SK-N-SH (cell line): ENCODE results near the gene GANC. TPM values are rescaled to one million over a fixed set of nuclear protein-coding genes. Genes with fewer than 3 reads are reported as not detected.

Source experiments
- CTCF ChIA-PET: fragments of 300-600, 350-600 bp; formaldehyde crosslinking; extraction: SDS; loops from one replicate; lab custom pipeline; 2021; lab: Yijun Ruan, JAX
- POLR2A ChIA-PET: fragments of 350-600 bp; sonication (Branson Sonifier 250); formaldehyde crosslinking; extraction: SDS; loops from one replicate; lab custom pipeline; 2020; ENCODE audit warnings: antibody characterized with exemption, inconsistent platforms; lab: Yijun Ruan, JAX
- DNase-seq: peaks from one replicate; pipeline ENCODE4 v3.0.0; 2012
- H2AFZ ChIP-seq: fragments of 200-600 bp; sonication (generic); 2 replicates; pipeline ENCODE4 v1.8.1; 2016; ENCODE audit warnings: antibody characterized with exemption, mild to moderate bottlenecking, low read depth
- H3F3A ChIP-seq: fragments of 200-600 bp; sonication (generic); replicated peaks from 2 replicates; pipeline ENCODE3; 2016; ENCODE audit warnings: antibody characterized with exemption, mild to moderate bottlenecking; ENCODE audit not compliant: insufficient read depth
- H3K27ac ChIP-seq, 2 experiments: fragments of 200-500 bp in 1 of 2; fragments of 200-600 bp in 1 of 2; sonication (Bioruptor generic) in 1 of 2; sonication (generic), shearing (Covaris generic) in 1 of 2; 2 replicates each; pipeline versions ENCODE4 v1.5.1 to v1.6.1; 2014 to 2016; ENCODE audit warnings: low read depth in 2 of 2, inconsistent platforms in 1 of 2, low read length in 1 of 2, mild to moderate bottlenecking in 1 of 2, mixed read lengths in 1 of 2
- H3K27me3 ChIP-seq: fragments of 200-600 bp; sonication (generic), shearing (Covaris generic); 2 replicates; pipeline ENCODE4 v1.6.1; 2016; ENCODE audit warnings: mixed run types; ENCODE audit not compliant: insufficient read depth
- H3K36me3 ChIP-seq, 2 experiments: fragments of 200-500 bp in 1 of 2; fragments of 200-600 bp in 1 of 2; sonication (Bioruptor generic) in 1 of 2; sonication (generic) in 1 of 2; replicated peaks in 1 of 2; 2 replicates each; pipeline versions ENCODE3 to v1.5.1; 2014 to 2016; ENCODE audit warnings: low read length in 1 of 2, mild to moderate bottlenecking in 1 of 2; ENCODE audit not compliant: insufficient read depth in 2 of 2, control insufficient read depth in 1 of 2
- H3K4me1 ChIP-seq, 2 experiments: fragments of 200-500 bp in 1 of 2; fragments of 200-600 bp in 1 of 2; sonication (Bioruptor generic) in 1 of 2; sonication (generic), shearing (Covaris generic) in 1 of 2; 2 replicates each; pipeline versions ENCODE4 v1.5.1 to v1.6.1; 2014 to 2016; ENCODE audit warnings: low read depth in 1 of 2, low read length in 1 of 2, mixed run types in 1 of 2; ENCODE audit not compliant: insufficient read depth in 2 of 2, control insufficient read depth in 1 of 2
- H3K4me2 ChIP-seq: fragments of 200-600 bp; sonication (generic), shearing (Covaris generic); 2 replicates; pipeline ENCODE4 v1.6.1; 2017; ENCODE audit warnings: mixed run types
- H3K4me3 ChIP-seq, 2 experiments: fragments of 200-500 bp in 1 of 2; fragments of 200-600 bp in 1 of 2; sonication (Bioruptor generic) in 1 of 2; sonication (generic), shearing (Covaris generic) in 1 of 2; 2 replicates each; pipeline versions ENCODE4 v1.5.1 to v1.8.1; 2014 to 2016; ENCODE audit warnings: low read depth in 2 of 2, inconsistent platforms in 1 of 2, low read length in 1 of 2, mild to moderate bottlenecking in 1 of 2, mixed read lengths in 1 of 2, moderate library complexity in 1 of 2
- H3K79me2 ChIP-seq: fragments of 200-600 bp; sonication (generic); 2 replicates; pipeline ENCODE4 v1.8.1; 2017; ENCODE audit warnings: mild to moderate bottlenecking; ENCODE audit not compliant: insufficient read depth
- H3K9ac ChIP-seq: fragments of 200-600 bp; sonication (generic); 2 replicates; pipeline ENCODE4 v1.6.1; 2017; ENCODE audit warnings: mixed run types
- H3K9me2 ChIP-seq: fragments of 200-600 bp; sonication (generic); 2 replicates; pipeline ENCODE4 v1.6.1; 2017; ENCODE audit warnings: mixed run types
- H3K9me3 ChIP-seq: fragments of 200-600 bp; sonication (generic); 2 replicates; pipeline ENCODE4 v1.6.1; 2017; ENCODE audit warnings: mixed run types, mild to moderate bottlenecking, moderate library complexity
- H4K20me1 ChIP-seq: fragments of 200-600 bp; sonication (generic); 2 replicates; pipeline ENCODE4 v1.6.1; 2017; ENCODE audit warnings: mild to moderate bottlenecking, mixed run types; ENCODE audit not compliant: insufficient read depth
- CHD2 ChIP-seq: fragments of 150-350 bp; IDR thresholded peaks from 2 replicates; pipeline ENCODE4 v1.6.1; 2018; ENCODE audit warnings: low read length; ENCODE audit not compliant: partially characterized antibody
- ELF1 ChIP-seq: IDR thresholded peaks from 2 replicates; pipeline ENCODE4 v1.4.0; 2012
- EP300 ChIP-seq, 2 experiments: IDR thresholded peaks; 2 replicates each; pipeline versions ENCODE4 v1.4.0 to v1.6.1; 2012; ENCODE audit warnings: borderline replicate concordance in 1 of 2, low read depth in 1 of 2, low read length in 1 of 2
- EZH2phosphoT487 ChIP-seq: fragments of 200-600 bp; sonication (generic); IDR thresholded peaks from 2 replicates; pipeline ENCODE4 v1.6.1; 2017; ENCODE audit warnings: low read depth, mixed run types, mild to moderate bottlenecking, antibody characterized with exemption, moderate library complexity, borderline replicate concordance
- FOSL2 ChIP-seq: IDR thresholded peaks from 2 replicates; pipeline ENCODE4 v1.4.0; 2012; ENCODE audit warnings: low read depth, mild to moderate bottlenecking, moderate library complexity, borderline replicate concordance
- FOXJ3 ChIP-seq: sonication (generic); formaldehyde crosslinking; IDR thresholded peaks from 2 replicates; pipeline ENCODE4 v1.5.1; 2020; ENCODE audit warnings: mild to moderate bottlenecking, missing genetic modification reagents
- FOXM1 ChIP-seq: IDR thresholded peaks from 2 replicates; pipeline ENCODE4 v1.4.0; 2012; ENCODE audit warnings: low read depth, mild to moderate bottlenecking
- GABPA ChIP-seq: IDR thresholded peaks from 2 replicates; pipeline ENCODE4 v1.4.0; 2012; ENCODE audit warnings: low read depth, mild to moderate bottlenecking
- MAX ChIP-seq: IDR thresholded peaks from 2 replicates; pipeline ENCODE4 v1.4.0; 2012; ENCODE audit warnings: low read depth
- NFIC ChIP-seq: IDR thresholded peaks from 2 replicates; pipeline ENCODE4 v1.4.0; 2012; ENCODE audit warnings: borderline replicate concordance
- PBX3 ChIP-seq: IDR thresholded peaks from 2 replicates; pipeline ENCODE4; 2012
- RAD21 ChIP-seq: IDR thresholded peaks from 2 replicates; pipeline ENCODE4 v1.6.1; 2012; ENCODE audit warnings: mild to moderate bottlenecking, low read length
- RCOR1 ChIP-seq: fragments of 150-350 bp; IDR thresholded peaks from 2 replicates; pipeline ENCODE4 v1.6.1; 2017; ENCODE audit warnings: antibody characterized with exemption, low read length
- RXRA ChIP-seq: IDR thresholded peaks from 2 replicates; pipeline ENCODE4 v1.4.0; 2012; ENCODE audit warnings: low read depth, mild to moderate bottlenecking, borderline replicate concordance
- TCF12 ChIP-seq: IDR thresholded peaks from 2 replicates; pipeline ENCODE4 v1.4.0; 2012
- USF2 ChIP-seq: fragments of 150-350 bp; IDR thresholded peaks from 2 replicates; pipeline ENCODE4 v1.6.1; 2017; ENCODE audit warnings: antibody characterized with exemption, low read length, low read depth, borderline replicate concordance
- WGBS: methylation state at CpG from one replicate; pipeline ENCODE4 v1.1.6; 2017; ENCODE audit warnings: low lambda C conversion rate; 5-methylcytosine and 5-hydroxymethylcytosine counted together
- polyA plus RNA-seq, 3 experiments: library from polyadenylated mRNA; depleted of rRNA; stranded (reverse); fragments of >200 nt; gene quantifications; 2 replicates each; pipeline ENCODE4 v1.2.3, GENCODE V29; 2012

GANC gene
- polyA plus RNA-seq, 1 of the 3 experiments (the other 2 are of a cell fraction) = 6.8 TPM

GRCh38 chr15:42282344-42282743, 9.3 kb downstream of the GANC start:
- POLR2A ChIA-PET = interaction anchor here (0.9 kb wide), 1 partner anchor 9 kb away, joined by 3 read pairs; the partner anchor contains the start of genes GANC and TMEM87A
- CTCF ChIA-PET = interaction anchor here (1.2 kb wide), 1 partner anchor 18 kb away, joined by 3 read pairs; no protein-coding TSS in a partner anchor
- Histone ChIP-seq H3K9me2 (no peaks in the 10 kb centered on the region), H3K79me2 (no peaks in the 10 kb centered on the region), H2AFZ (no peak overlapping the region), H3K27me3 (no peaks in the 10 kb centered on the region), H3K27ac (no peak overlapping the region), H3K36me3 (peaks cover 21 to 22% of the 10 kb centered on the region in 2 experiments), H3F3A (no peaks in the 10 kb centered on the region), H4K20me1 (no peaks in the 10 kb centered on the region), H3K9me3 (no peaks in the 10 kb centered on the region), H3K4me1 (no peaks in the 10 kb centered on the region), H3K9ac (no peak overlapping the region), H3K4me2 (no peak overlapping the region), H3K4me3 (no peak overlapping the region)
- DNase-seq = no peak
- TF ChIP-seq ELF1 (no peak), NFIC (no peak), TCF12 (no peak), USF2 (no peak), GABPA (no peak), RAD21 (no peak), MAX (no peak), FOSL2 (no peak)

GRCh38 chr15:42282926-42283325, 9.9 kb downstream of the GANC start:
- no peaks in the 10 kb centered on the region for H3K9me3 ChIP-seq
- POLR2A ChIA-PET = no interaction called here
- H3K4me1 ChIP-seq = no peaks in the 10 kb centered on the region
- no peak overlapping the region for H3K27ac ChIP-seq
- no peak overlapping the region for H2AFZ ChIP-seq
- no peak overlapping the region for H3K4me2 ChIP-seq
- no peaks in the 10 kb centered on the region for H4K20me1 ChIP-seq
- H3K4me3 ChIP-seq = no peak overlapping the region
- H3F3A ChIP-seq = no peaks in the 10 kb centered on the region
- peaks cover 16 to 23% of the 10 kb centered on the region in 2 experiments for H3K36me3 ChIP-seq
- CTCF ChIA-PET = interaction anchor here (1.2 kb wide), 1 partner anchor 18 kb away, joined by 3 read pairs; no protein-coding TSS in a partner anchor
- no peak overlapping the region for H3K9ac ChIP-seq
- 72% methylated on average over 5 of the region's 5 CpGs for WGBS
- no peaks in the 10 kb centered on the region for H3K9me2 ChIP-seq
- DNase-seq = no peak
- H3K79me2 ChIP-seq = no peaks in the 10 kb centered on the region
- TF ChIP-seq USF2 = no peak
- TF ChIP-seq FOXM1 = no peak
- TF ChIP-seq ELF1 = no peak
- no peak for TF ChIP-seq TCF12
- no peak for TF ChIP-seq RXRA
- no peak for TF ChIP-seq EZH2phosphoT487
- no peak for TF ChIP-seq PBX3
- TF ChIP-seq CHD2 = no peak
- TF ChIP-seq RCOR1 = no peak
- no peak for TF ChIP-seq EP300 (IDR thresholded peaks at IDR 0.05; ENCODE audit: borderline replicate concordance in 1 of 2, low read depth in 1 of 2, low read length in 1 of 2)
- TF ChIP-seq NFIC = no peak
- no peak for TF ChIP-seq FOXJ3 (CRISPR knock-in tag)
- TF ChIP-seq, all 33 proteins: peak for 0
- no peaks in the 10 kb centered on the region for H3K27me3 ChIP-seq
